Stimulated activated effector memory CD8-positive, alpha-beta T cell treated with anti-CD3 and anti-CD28 coated beads, Interleukin-12 subunit alpha, Interleukin-12 subunit beta, amount 100 ng/mL, for 72 hours (primary cell): ENCODE results near the gene ELOVL1.

Source experiments
- ATAC-seq: fragments of 150-1000 bp; cut with Tn5 transposase; 2 replicates; pipeline ENCODE4 v1.10.0; 2021
- DNase-seq, 2 donors: peaks; one replicate each; pipeline ENCODE4 v3.0.0; 2021 to 2022; ENCODE audit warnings: low spot score in 2 of 2
- H3K27ac Mint-ChIP-seq: one replicate; pipeline ENCODE4 v1.8.0; 2022; ENCODE audit warnings: mild to moderate bottlenecking, mixed read lengths
- H3K36me3 Mint-ChIP-seq: one replicate; pipeline ENCODE4 v1.8.0; 2022; ENCODE audit warnings: mild to moderate bottlenecking, mixed read lengths
- H3K4me1 Mint-ChIP-seq: one replicate; pipeline ENCODE4 v1.8.0; 2022; ENCODE audit warnings: mixed read lengths
- H3K4me3 Mint-ChIP-seq: one replicate; pipeline ENCODE4 v1.8.0; 2022; ENCODE audit warnings: mild to moderate bottlenecking, mixed read lengths
- H3K9me3 Mint-ChIP-seq: one replicate; pipeline ENCODE4 v1.8.0; 2022; ENCODE audit warnings: mixed read lengths

The ELOVL1 gene

DNA sequence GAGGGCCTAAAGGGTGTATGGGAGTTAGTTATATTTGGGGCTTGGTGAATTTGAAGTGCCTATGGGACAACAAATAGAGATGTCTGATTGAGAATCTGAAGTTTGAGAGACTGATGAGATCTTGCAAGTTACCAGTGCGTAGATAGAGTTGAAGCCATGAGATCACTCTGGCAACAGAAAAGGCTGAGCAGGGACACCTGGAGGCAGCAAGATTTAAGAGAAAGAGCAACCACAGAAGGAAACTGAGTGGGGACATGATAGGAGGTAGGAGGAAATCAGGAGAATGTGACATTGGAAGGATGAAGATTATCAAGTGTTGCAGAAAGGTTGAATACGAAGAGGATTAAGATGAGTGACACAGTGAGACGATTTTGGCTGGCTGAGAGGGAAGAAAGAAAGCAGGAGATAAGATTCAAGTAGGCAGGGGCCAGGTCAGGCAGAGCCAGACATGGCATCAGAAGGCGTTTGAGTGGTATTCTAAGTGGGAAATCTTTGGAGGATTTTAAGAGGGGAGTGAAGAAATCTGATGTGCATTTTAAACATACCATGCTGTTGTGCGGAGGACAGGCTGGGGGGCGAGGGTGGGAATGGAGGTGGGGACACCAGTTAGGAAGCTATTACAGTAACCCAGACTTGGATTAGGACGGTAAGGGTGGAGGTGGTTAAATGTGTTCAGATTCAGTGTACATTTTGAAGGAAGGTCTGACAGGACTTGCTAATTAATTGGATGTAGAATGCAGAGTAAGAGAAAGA, 33.2 kb downstream of the ELOVL1 start:
- DNase-seq (no peak), ATAC-seq (no peak)
- no peak overlapping the region for H3K27ac Mint-ChIP-seq
- H3K36me3 Mint-ChIP-seq, result no peaks in the 10 kb centered on the region
- H3K4me1 Mint-ChIP-seq, result peaks cover 10% of the 10 kb centered on the region
- H3K4me3 Mint-ChIP-seq, result no peak overlapping the region
- H3K9me3 Mint-ChIP-seq, result no peaks in the 10 kb centered on the region

DNA sequence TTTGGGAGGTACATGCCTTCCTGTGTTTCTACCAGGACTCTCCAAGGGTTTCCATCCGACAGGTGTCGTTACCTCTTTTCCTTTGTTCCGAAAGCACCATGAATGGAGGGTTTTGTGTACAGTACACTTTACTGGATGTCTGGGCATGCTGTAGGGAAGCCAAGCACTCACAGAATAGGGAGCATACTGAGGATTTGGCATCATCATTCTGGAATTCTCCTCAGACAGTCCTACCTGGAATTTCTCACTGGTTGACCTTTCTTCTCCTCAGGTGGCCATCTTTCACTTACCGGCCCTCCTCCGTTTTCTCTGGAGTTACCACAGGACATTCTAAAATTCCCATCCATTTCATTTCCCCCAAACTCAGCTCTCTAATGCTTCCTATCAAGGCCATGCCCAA, 36.1 kb downstream of the ELOVL1 start:
- Mint-ChIP-seq H3K4me3 (no peak overlapping the region), H3K4me1 (peaks cover 10% of the 10 kb centered on the region), H3K27ac (no peak overlapping the region), H3K9me3 (no peaks in the 10 kb centered on the region), H3K36me3 (no peaks in the 10 kb centered on the region)
- ATAC-seq, result no peak
- DNase-seq, result no peak

DNA sequence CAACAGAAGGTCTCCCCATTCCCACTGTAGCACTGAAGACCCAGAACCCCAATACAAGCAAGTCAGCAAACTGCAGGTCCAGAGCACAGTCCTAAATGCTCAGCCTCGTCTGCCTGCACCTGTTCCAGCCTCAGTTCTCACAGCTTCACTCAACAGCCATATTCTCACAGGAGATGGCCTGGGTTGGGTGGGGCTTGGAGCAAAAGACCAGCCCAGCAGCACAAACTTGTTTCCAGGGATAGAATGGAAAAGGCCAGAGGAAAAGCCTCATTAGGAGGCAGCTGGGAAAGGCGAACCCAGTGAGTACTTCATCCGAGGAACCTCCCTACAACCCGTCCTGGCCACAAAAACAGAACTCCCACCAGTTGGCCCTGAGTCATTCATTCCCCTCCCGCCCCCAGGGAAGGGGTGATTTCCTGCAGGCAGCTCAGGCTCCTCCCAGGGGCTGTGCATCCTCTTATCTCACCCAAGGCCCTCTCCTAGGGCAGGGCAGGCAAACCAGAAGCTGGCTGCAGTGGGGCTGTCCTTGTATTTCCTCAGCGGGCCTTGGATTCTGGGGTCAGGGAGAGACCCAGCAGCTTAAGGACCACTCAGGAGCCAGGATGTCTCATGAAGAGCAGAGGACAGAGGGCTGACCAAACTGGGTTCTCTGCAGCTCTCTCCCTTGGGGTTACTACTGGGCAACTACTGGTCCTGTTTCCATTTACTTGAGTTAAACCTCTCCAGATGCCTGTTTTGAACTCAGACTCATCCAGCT, 37.6 kb downstream of the ELOVL1 start:
- Mint-ChIP-seq H3K4me1 (peaks cover 10% of the 10 kb centered on the region), H3K9me3 (peaks cover 3% of the 10 kb centered on the region), H3K27ac (peak overlapping the region; percentile 53), H3K36me3 (no peaks in the 10 kb centered on the region), H3K4me3 (peak overlapping the region; percentile 12)
- ATAC-seq, result peak; percentile 96
- peak in 1 of 2 donors; percentile 58 for DNase-seq

DNA sequence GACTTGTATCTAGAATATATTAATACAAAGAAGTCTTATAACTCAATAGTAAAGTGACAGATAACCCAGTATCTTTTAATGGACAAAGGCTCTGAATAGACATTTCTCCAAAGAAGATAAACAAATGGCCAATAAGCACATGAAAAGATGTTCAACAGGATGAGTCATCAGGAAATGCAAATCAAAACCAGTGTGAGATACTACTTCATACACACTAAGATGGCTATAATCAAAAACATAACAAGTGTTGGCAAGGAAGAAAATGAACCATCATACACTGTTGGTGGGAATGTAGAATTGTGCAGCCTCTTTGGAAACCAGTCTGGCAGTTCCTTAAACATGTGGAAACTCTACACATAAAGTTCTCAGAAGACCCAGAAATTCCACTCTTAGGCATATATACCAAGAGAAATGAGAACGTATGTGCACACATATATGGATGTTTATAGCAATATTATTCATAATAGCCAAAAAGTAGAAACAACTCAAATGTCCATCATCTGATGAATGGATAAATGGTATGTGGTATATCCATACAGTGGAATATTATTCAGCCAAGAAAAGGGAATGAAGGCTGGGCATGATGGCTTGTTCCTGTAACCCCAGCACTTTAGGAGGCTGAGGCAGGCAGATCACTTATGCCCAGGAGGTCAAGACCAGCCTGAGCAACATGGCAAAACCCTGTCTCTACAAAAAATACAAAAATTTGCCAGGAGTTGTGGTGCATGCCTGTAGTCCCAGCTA, 40.1 kb downstream of the ELOVL1 start:
- DNase-seq (no peak), ATAC-seq (no peak)
- Mint-ChIP-seq H3K27ac (no peak overlapping the region), H3K4me3 (no peak overlapping the region), H3K36me3 (no peaks in the 10 kb centered on the region), H3K9me3 (peaks cover 11% of the 10 kb centered on the region), H3K4me1 (peaks cover 10% of the 10 kb centered on the region)

DNA sequence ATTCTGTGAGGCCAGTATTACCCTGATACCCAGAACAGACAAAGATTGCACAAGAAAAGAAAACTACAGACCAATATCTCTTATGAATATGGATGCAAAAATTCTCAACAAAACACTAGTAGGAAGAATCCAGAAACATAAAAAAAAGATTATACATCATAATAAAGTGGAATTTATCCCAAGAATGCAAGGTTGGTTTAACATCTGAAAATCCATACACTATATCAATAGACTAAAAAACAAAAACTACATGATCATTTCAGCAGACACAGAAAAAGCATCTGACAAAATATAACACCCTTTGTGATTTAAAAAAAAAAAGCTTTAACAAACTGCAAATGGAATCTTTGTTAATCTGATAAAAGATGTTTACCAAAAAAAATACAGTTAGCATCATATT, 42.4 kb downstream of the ELOVL1 start:
- peaks cover 8% of the 10 kb centered on the region for H3K4me1 Mint-ChIP-seq
- H3K4me3 Mint-ChIP-seq, result no peak overlapping the region
- H3K27ac Mint-ChIP-seq, result no peak overlapping the region
- peaks cover 11% of the 10 kb centered on the region for H3K9me3 Mint-ChIP-seq
- DNase-seq (no peak), ATAC-seq (no peak)
- H3K36me3 Mint-ChIP-seq, result no peaks in the 10 kb centered on the region

DNA sequence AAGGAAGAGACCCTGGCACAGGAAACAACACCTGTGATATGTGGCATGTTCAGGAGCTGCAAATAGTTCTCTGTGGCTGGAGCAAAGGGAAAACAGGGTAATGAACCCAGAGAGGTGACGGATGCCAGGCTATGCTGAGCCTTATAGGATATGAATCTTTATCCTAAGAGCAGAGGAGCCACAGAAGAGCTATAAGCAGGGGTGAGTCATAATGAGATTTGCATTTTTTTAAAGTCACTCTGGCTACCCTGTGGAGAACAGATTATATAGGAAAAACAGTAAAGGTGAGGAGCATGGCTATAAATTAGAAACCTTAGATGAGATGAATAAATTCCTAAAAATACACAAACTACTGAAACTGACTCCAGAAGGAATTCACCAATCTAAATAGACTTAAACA, 43.0 kb downstream of the ELOVL1 start:
- no peaks in the 10 kb centered on the region for H3K36me3 Mint-ChIP-seq
- no peak overlapping the region for H3K4me3 Mint-ChIP-seq
- peaks cover 11% of the 10 kb centered on the region for H3K9me3 Mint-ChIP-seq
- DNase-seq (no peak), ATAC-seq (no peak)
- H3K27ac Mint-ChIP-seq, result no peak overlapping the region
- H3K4me1 Mint-ChIP-seq, result peaks cover 2% of the 10 kb centered on the region

DNA sequence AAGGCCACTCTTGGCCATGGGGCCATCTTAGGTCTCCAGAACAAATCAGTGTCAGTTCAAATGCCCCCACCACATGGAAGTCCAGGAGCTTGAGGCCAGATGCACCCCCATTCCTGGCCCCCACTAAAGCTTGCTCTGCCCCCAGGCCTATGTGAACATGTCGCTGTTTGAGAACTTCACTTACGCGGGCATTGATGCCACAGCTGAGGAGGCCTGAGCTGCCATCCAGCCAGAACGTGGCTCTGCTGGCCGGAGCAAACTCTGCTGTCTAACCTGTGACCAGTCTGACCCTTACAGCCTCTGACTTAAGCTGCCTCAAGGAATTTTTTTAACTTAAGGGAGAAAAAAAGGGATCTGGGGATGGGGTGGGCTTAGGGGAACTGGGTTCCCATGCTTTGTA, 45.3 kb downstream of the ELOVL1 start:
- no peaks in the 10 kb centered on the region for H3K36me3 Mint-ChIP-seq
- H3K27ac Mint-ChIP-seq, result no peak overlapping the region
- H3K4me1 Mint-ChIP-seq, result peaks cover 7% of the 10 kb centered on the region
- no peak for ATAC-seq
- H3K4me3 Mint-ChIP-seq, result no peak overlapping the region
- H3K9me3 Mint-ChIP-seq, result peaks cover 11% of the 10 kb centered on the region
- DNase-seq, result no peak

DNA sequence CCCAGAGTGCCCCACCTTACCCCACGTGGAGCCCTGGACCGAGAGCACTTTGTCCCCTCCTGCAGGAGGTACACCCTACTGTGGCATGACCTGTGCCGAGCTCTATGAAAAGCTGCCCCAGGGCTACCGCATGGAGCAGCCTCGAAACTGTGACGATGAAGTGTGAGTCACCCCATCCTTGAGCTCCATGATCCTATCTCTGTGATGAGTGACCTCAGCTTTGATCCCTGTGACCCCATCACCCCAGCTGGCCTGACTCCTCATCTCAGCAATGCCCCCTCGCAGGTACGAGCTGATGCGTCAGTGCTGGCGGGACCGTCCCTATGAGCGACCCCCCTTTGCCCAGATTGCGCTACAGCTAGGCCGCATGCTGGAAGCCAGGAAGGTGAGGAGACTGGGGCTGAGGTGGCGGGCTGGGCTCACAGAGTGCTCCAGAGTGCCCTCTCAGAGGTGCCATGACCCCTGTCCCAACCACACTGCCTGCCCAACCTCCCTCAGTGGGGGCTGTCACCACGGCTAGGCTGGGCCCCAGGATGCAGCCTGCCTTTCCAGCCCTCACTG, 46.4 kb downstream of the ELOVL1 start:
- peak; percentile 28 for ATAC-seq
- Mint-ChIP-seq H3K36me3 (no peaks in the 10 kb centered on the region), H3K4me3 (no peak overlapping the region), H3K27ac (peak overlapping the region; percentile 50), H3K4me1 (peaks cover 7% of the 10 kb centered on the region), H3K9me3 (peaks cover 11% of the 10 kb centered on the region)
- no peak for DNase-seq

DNA sequence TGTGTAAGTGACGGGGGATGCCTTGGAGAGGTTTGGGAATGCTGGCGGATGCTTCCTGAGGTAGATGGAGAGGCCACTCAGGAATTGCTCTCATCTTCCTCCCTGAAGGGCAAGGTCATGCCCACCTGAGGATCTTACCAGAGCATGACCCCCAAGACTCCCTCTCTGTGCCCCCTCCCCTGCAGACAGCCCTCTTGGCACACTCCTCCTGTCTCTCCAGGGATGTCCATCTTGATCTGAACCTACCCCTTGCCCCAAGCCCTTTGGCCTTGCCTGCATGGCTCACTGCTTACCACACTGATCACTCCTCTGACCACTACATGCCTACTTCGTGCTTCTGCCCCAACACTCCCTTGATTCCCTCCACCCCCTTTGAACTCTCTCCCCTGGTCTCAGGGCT, 48.0 kb downstream of the ELOVL1 start:
- H3K27ac Mint-ChIP-seq, result peak overlapping the region; percentile 27
- ATAC-seq, result no peak
- peaks cover 5% of the 10 kb centered on the region for H3K9me3 Mint-ChIP-seq
- DNase-seq, result no peak
- peaks cover 7% of the 10 kb centered on the region for H3K4me1 Mint-ChIP-seq
- no peaks in the 10 kb centered on the region for H3K36me3 Mint-ChIP-seq
- H3K4me3 Mint-ChIP-seq, result no peak overlapping the region

DNA sequence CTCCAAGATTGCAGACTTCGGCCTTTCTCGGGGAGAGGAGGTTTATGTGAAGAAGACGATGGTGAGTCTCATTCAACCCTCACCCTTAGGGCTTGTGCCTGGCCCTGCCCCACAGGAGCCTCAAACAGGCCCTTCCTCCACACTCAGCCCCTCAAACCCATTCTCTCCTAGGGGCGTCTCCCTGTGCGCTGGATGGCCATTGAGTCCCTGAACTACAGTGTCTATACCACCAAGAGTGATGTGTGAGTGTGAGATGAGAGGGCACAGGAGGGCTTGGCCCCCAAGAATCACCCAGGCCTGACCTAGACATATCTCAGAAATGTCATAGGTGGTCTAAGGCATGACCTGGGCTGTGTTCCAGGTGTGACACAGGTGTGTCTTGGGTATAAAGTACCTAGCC, 48.5 kb downstream of the ELOVL1 start:
- peak overlapping the region; percentile 27 for H3K27ac Mint-ChIP-seq
- no peak overlapping the region for H3K4me3 Mint-ChIP-seq

DNA sequence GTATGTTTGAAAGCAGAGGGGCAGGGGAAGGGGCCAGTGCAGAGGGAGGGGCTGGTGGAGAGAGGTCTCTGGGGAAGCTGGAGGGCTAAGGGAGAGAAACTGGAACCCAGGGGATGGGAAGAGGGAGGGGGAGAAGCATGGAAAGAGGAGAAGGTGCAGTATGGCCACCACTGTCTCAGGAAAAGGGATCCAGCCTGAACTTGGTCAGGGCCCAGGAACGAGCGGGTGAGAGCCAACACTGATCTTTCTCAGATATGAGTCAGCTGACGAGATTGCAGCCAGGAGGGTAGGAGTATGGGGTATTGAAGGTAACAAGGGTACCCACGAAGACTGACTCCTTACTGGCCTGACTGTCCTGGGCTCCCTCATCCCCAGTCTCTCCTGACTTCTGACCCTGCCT, 49.0 kb downstream of the ELOVL1 start:
- H3K36me3 Mint-ChIP-seq, result no peaks in the 10 kb centered on the region
- H3K4me3 Mint-ChIP-seq, result no peak overlapping the region
- H3K9me3 Mint-ChIP-seq, result no peaks in the 10 kb centered on the region
- DNase-seq (no peak), ATAC-seq (no peak)
- H3K4me1 Mint-ChIP-seq, result peaks cover 7% of the 10 kb centered on the region
- no peak overlapping the region for H3K27ac Mint-ChIP-seq

More for the DNA sequence above, 48.5 kb downstream of the ELOVL1 start:
- DNase-seq, result no peak
- Mint-ChIP-seq H3K4me1 (peaks cover 7% of the 10 kb centered on the region), H3K36me3 (no peaks in the 10 kb centered on the region), H3K9me3 (peaks cover 2% of the 10 kb centered on the region)
- peak; percentile 16 for ATAC-seq

DNA sequence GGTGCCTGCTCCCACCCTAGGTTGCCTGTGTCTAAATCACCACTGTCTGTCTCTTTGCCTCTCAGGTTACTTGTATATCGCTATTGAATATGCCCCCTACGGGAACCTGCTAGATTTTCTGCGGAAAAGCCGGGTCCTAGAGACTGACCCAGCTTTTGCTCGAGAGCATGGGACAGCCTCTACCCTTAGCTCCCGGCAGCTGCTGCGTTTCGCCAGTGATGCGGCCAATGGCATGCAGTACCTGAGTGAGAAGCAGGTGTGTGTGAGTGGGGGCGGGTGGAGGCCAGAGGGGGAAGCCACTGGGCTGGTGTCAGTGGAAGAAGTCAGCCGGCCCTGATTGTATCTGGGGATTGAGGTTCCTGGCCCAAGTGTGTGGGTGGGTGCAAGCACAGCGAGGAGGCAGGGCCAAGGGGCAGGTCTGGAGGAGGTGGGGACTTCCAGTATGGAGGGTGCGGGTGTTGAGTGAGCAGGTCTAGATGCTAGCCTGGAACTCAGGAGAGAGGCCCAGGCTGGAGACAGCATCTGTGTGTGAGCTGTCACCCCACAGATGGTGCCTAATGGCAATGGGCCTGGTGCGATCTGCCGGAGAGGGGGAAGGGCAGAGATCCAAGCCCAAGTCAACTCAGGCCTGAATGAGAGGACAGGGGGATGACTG, 49.9 kb downstream of the ELOVL1 start:
- H3K36me3 Mint-ChIP-seq, result no peaks in the 10 kb centered on the region
- no peak for ATAC-seq
- no peaks in the 10 kb centered on the region for H3K9me3 Mint-ChIP-seq
- DNase-seq, result no peak
- H3K4me3 Mint-ChIP-seq, result no peak overlapping the region
- peaks cover 7% of the 10 kb centered on the region for H3K4me1 Mint-ChIP-seq
- H3K27ac Mint-ChIP-seq, result peak overlapping the region; percentile 57

DNA sequence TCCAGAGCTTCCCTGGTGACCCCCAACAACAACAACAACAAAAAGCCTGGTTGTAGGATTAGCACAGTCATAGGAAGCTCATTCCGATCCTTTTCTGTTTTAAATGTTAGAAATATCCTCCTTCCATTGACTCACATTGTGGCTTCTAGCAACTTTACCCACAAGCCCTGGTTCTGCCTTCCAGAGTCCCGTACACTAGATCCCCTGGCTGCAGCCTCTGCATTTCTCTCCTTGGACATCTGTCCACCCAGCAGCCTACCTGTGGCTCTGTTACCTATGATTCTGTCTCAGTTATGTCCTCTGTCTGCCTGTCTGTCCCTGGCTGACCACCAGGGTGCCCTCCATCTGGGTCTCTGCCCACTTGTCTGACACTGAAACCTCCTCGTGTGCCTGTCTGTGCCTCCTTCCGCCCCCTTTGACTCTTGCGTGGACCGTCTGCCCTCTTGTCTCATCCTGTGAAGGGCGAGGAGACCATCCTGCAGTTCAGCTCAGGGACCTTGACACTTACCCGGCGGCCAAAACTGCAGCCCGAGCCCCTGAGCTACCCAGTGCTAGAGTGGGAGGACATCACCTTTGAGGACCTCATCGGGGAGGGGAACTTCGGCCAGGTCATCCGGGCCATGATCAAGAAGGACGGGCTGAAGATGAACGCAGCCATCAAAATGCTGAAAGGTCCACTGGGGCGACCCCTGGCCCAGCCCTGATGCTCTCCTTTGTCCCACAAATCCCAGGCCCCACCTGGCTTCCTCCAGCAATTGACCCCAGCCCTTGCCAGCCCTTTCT, 50.9 kb downstream of the ELOVL1 start:
- no peak for DNase-seq

DNA sequence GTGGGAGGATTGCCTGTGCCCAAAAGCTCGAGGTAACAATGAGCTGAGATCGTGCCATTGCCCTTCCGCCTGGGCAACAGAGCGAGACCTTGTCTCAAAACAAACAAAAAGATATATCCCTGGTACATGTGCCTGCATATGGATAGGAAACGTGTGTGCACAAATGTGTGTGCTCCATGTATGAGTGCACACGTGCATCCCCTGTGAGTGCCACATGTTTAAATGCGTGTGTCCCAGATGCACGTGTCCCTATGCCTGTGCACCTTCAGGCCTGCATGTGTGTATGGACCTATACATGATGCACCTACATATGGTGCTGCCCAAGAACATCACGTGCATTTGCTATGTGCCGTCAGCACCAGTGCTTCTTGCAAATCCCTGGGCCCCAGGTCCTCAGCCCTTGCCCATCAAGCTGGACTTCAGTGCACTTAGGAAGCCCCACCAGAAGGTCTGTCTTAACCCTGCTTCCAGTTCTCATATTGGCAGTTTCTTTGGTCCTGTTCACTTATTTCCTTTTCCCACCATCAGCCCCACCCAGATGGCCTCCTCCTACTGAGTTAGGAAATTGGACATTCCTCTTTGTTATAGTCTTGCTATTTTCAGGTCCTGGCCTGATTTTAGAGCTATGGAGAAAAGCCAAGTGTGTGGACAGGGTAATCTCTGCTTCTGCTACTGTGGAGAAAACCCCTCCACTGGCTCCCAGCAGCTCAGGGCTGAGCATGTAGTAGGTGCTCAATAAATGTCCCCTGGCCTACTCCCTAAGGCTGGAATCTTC, 51.7 kb downstream of the ELOVL1 start:
- ATAC-seq (no peak), DNase-seq (no peak)
- Mint-ChIP-seq H3K9me3 (no peaks in the 10 kb centered on the region), H3K4me1 (peaks cover 7% of the 10 kb centered on the region), H3K27ac (no peak overlapping the region), H3K36me3 (no peaks in the 10 kb centered on the region), H3K4me3 (no peak overlapping the region)

More for the DNA sequence above, 50.9 kb downstream of the ELOVL1 start:
- Mint-ChIP-seq H3K9me3 (no peaks in the 10 kb centered on the region), H3K4me3 (no peak overlapping the region), H3K36me3 (no peaks in the 10 kb centered on the region), H3K27ac (peak overlapping the region; percentile 57), H3K4me1 (peaks cover 7% of the 10 kb centered on the region)
- no peak for ATAC-seq
